ENCODE data around the gene ACTR1A.

Gene ACTR1A

DNA sequence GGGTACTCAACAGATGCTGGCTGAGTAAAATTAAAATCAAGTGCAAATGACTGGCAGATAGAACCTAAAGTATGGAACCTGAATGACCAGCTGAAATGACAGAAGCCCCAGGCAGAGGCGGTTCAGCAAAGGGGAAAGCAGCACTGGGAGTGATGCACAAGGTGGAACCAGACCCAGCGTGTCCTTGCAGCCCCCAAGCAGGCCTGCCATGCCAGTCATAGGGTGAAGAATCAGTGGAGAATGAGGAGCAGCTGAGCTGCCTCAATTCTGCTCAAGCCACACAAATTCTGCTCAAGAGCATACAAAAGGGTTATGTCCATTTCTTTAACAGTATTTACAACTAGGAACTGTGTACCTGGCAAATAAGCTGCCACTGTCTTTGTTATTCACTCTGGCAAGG is 8.7 kb downstream of the ACTR1A start:
- H3K36me3 ChIP-seq (ENCODE audit: control insufficient read depth, insufficient read depth, low read length) = peaks cover 10% of the 10 kb centered on the region
- no peaks in the 10 kb centered on the region for H3K27me3 ChIP-seq (ENCODE audit: control insufficient read depth, insufficient read depth, low read length)
- peak overlapping the region; percentile 88 for H3K27ac ChIP-seq (ENCODE audit: low read depth, low read length)
- no peak overlapping the region for H3K9ac ChIP-seq (ENCODE audit: low read length)
- H3K4me1 ChIP-seq (ENCODE audit: control insufficient read depth, insufficient read depth, low read length) = peaks cover 27% of the 10 kb centered on the region
- peak overlapping the region; percentile 5 for H3K4me3 ChIP-seq (ENCODE audit: low read length)

GRCh38 chr10:102492983-102493382 is 9.5 kb downstream of the ACTR1A start:
- Histone ChIP-seq H3K36me3 (ENCODE audit: control insufficient read depth, insufficient read depth, low read length) (peaks cover 14% of the 10 kb centered on the region), H3K4me1 (ENCODE audit: control insufficient read depth, insufficient read depth, low read length) (peaks cover 23% of the 10 kb centered on the region), H3K27ac (ENCODE audit: low read depth, low read length) (peak overlapping the region; percentile 88), H3K27me3 (ENCODE audit: control insufficient read depth, insufficient read depth, low read length) (no peaks in the 10 kb centered on the region), H3K9ac (ENCODE audit: low read length) (no peak overlapping the region), H3K4me3 (ENCODE audit: low read length) (peak overlapping the region; percentile 5)

- peaks cover 23% of the 10 kb centered on the region for H3K4me1 ChIP-seq (ENCODE audit: control insufficient read depth, insufficient read depth, low read length)
- H3K27me3 ChIP-seq (ENCODE audit: control insufficient read depth, insufficient read depth, low read length) = no peaks in the 10 kb centered on the region
- no peak overlapping the region for H3K9ac ChIP-seq (ENCODE audit: low read length)
- H3K36me3 ChIP-seq (ENCODE audit: control insufficient read depth, insufficient read depth, low read length) = peaks cover 18% of the 10 kb centered on the region
- H3K27ac ChIP-seq (ENCODE audit: low read depth, low read length) = peak overlapping the region; percentile 88
- H3K4me3 ChIP-seq (ENCODE audit: low read length) = peak overlapping the region; percentile 33
Observed at GRCh38 chr10:102492344-102492939, 10.1 kb downstream of the ACTR1A start.

DNA sequence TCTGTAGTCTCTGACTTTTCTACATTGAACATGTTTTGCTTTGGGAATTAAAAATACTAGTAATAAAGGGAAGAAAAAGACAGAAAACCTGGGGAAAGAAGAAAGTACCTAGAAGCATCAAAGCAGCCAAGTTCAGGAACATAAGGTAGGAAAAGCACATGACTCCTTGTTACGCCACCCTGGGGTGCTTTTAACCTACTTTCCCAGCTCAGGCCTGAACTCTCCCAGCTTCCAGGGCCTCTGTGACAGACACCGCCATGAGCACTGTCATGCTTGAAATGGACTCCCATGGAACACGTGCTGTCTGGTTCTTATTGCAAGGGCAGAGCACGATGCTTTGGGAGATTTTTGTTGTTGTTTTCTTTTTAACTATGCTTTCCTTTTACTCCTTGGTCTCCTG is 11.4 kb downstream of the ACTR1A start:
- H3K36me3 ChIP-seq (ENCODE audit: control insufficient read depth, insufficient read depth, low read length) = peaks cover 25% of the 10 kb centered on the region

GRCh38 chr10:102485093-102485784 is 17.3 kb downstream of the ACTR1A start:
- no peak overlapping the region for H3K9ac ChIP-seq (ENCODE audit: low read length)
- no peaks in the 10 kb centered on the region for H3K27me3 ChIP-seq (ENCODE audit: control insufficient read depth, insufficient read depth, low read length)
- H3K4me1 ChIP-seq (ENCODE audit: control insufficient read depth, insufficient read depth, low read length) = no peaks in the 10 kb centered on the region
- peaks cover 74% of the 10 kb centered on the region for H3K36me3 ChIP-seq (ENCODE audit: control insufficient read depth, insufficient read depth, low read length)
- no peak overlapping the region for H3K4me3 ChIP-seq (ENCODE audit: low read length)
- H3K27ac ChIP-seq (ENCODE audit: low read depth, low read length) = no peak overlapping the region

More for the DNA sequence above, 11.4 kb downstream of the ACTR1A start:
- no peaks in the 10 kb centered on the region for H3K27me3 ChIP-seq (ENCODE audit: control insufficient read depth, insufficient read depth, low read length)
- H3K27ac ChIP-seq (ENCODE audit: low read depth, low read length) = no peak overlapping the region
- H3K9ac ChIP-seq (ENCODE audit: low read length) = no peak overlapping the region
- H3K4me1 ChIP-seq (ENCODE audit: control insufficient read depth, insufficient read depth, low read length) = peaks cover 23% of the 10 kb centered on the region
- H3K4me3 ChIP-seq (ENCODE audit: low read length) = no peak overlapping the region

DNA sequence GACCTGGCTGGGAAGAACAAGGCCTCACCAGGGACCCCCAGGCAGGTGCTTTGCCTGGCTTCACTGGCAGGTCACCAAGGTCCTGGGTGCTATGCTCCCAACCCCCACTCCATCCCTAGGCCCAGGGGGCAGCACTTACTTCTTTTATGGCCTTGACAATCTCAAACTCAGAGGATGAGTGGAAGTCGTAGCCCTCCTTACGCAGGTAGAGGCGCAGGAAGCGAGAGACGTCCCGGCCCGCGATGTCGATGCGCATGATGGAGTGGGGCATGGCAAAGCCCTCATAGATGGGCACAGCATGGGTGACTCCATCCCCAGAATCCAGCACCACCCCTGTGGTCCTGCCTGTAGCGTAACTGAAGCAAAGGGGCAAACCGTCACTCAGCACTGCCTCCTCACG is 18.5 kb downstream of the ACTR1A start:
- H3K27ac ChIP-seq (ENCODE audit: low read depth, low read length) = no peak overlapping the region
- H3K27me3 ChIP-seq (ENCODE audit: control insufficient read depth, insufficient read depth, low read length) = no peaks in the 10 kb centered on the region
- H3K36me3 ChIP-seq (ENCODE audit: control insufficient read depth, insufficient read depth, low read length) = peaks cover 77% of the 10 kb centered on the region
- no peak overlapping the region for H3K9ac ChIP-seq (ENCODE audit: low read length)
- no peak overlapping the region for H3K4me3 ChIP-seq (ENCODE audit: low read length)
- no peaks in the 10 kb centered on the region for H3K4me1 ChIP-seq (ENCODE audit: control insufficient read depth, insufficient read depth, low read length)

DNA sequence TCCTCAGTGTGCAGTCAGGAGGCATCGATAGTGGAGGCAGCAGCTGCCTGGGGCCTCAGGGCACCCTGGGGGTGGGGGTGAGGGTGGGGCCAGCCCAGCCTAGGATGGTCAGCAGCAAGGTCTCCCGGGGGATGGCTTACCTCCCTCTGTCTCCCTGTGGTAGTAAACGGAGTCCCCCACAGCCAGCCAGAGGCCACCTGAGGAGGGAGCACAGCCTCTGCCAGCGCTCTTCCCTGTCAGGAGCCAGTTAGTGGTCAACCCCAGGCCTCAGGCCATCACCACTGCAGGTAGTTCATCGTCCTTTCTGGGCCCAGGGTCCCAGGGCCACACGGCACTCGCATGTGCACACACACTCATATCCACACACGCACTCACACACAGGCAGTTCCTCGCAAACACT is 22.1 kb downstream of the ACTR1A start:
- Histone ChIP-seq H3K27me3 (ENCODE audit: control insufficient read depth, insufficient read depth, low read length) (no peaks in the 10 kb centered on the region), H3K36me3 (ENCODE audit: control insufficient read depth, insufficient read depth, low read length) (peaks cover 54% of the 10 kb centered on the region), H3K4me1 (ENCODE audit: control insufficient read depth, insufficient read depth, low read length) (no peaks in the 10 kb centered on the region), H3K9ac (ENCODE audit: low read length) (no peak overlapping the region), H3K4me3 (ENCODE audit: low read length) (no peak overlapping the region), H3K27ac (ENCODE audit: low read depth, low read length) (no peak overlapping the region)

DNA sequence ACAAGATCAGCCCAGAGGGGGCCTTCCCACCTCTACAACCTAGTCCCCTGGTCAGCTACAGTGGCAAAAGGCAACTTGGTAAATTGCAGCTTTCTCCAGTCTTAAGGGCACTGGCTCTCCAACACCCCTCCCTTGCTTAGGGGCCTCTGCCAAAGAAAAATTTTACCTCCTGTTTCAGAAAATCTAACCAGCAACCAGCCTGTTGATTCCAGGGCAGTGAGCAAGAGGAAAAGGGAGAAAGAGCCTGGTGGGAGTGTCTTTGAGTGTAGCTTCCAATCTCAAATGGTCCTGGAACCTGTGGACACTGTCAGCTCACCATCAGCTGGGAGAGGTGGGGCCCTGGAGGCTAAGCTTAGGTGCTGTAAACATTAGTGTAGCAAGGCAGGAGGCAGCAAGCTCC is 22.9 kb downstream of the ACTR1A start:
- H3K9ac ChIP-seq (ENCODE audit: low read length) = no peak overlapping the region
- no peaks in the 10 kb centered on the region for H3K27me3 ChIP-seq (ENCODE audit: control insufficient read depth, insufficient read depth, low read length)
- H3K4me1 ChIP-seq (ENCODE audit: control insufficient read depth, insufficient read depth, low read length) = no peaks in the 10 kb centered on the region
- H3K27ac ChIP-seq (ENCODE audit: low read depth, low read length) = no peak overlapping the region
- peaks cover 47% of the 10 kb centered on the region for H3K36me3 ChIP-seq (ENCODE audit: control insufficient read depth, insufficient read depth, low read length)
- no peak overlapping the region for H3K4me3 ChIP-seq (ENCODE audit: low read length)

GRCh38 chr10:102476466-102477141 is 25.9 kb downstream of the ACTR1A start:
- Histone ChIP-seq H3K9ac (ENCODE audit: low read length) (no peak overlapping the region), H3K27me3 (ENCODE audit: control insufficient read depth, insufficient read depth, low read length) (no peaks in the 10 kb centered on the region), H3K4me1 (ENCODE audit: control insufficient read depth, insufficient read depth, low read length) (no peaks in the 10 kb centered on the region), H3K4me3 (ENCODE audit: low read length) (no peak overlapping the region), H3K36me3 (ENCODE audit: control insufficient read depth, insufficient read depth, low read length) (peaks cover 18% of the 10 kb centered on the region), H3K27ac (ENCODE audit: low read depth, low read length) (no peak overlapping the region)

GRCh38 chr10:102475451-102476040 is 27.0 kb downstream of the ACTR1A start:
- no peak overlapping the region for H3K27ac ChIP-seq (ENCODE audit: low read depth, low read length)
- no peaks in the 10 kb centered on the region for H3K27me3 ChIP-seq (ENCODE audit: control insufficient read depth, insufficient read depth, low read length)
- peaks cover 8% of the 10 kb centered on the region for H3K36me3 ChIP-seq (ENCODE audit: control insufficient read depth, insufficient read depth, low read length)

GRCh38 chr10:102473445-102474331 is 28.8 kb downstream of the ACTR1A start:
- no peaks in the 10 kb centered on the region for H3K36me3 ChIP-seq (ENCODE audit: control insufficient read depth, insufficient read depth, low read length)
- no peak overlapping the region for H3K4me3 ChIP-seq (ENCODE audit: low read length)
- no peaks in the 10 kb centered on the region for H3K27me3 ChIP-seq (ENCODE audit: control insufficient read depth, insufficient read depth, low read length)
- H3K27ac ChIP-seq (ENCODE audit: low read depth, low read length) = no peak overlapping the region
- no peak overlapping the region for H3K9ac ChIP-seq (ENCODE audit: low read length)
- H3K4me1 ChIP-seq (ENCODE audit: control insufficient read depth, insufficient read depth, low read length) = no peaks in the 10 kb centered on the region

More at GRCh38 chr10:102475451-102476040, 27.0 kb downstream of the ACTR1A start:
- H3K4me1 ChIP-seq (ENCODE audit: control insufficient read depth, insufficient read depth, low read length) = no peaks in the 10 kb centered on the region
- H3K9ac ChIP-seq (ENCODE audit: low read length) = no peak overlapping the region
- H3K4me3 ChIP-seq (ENCODE audit: low read length) = no peak overlapping the region
